ENCODE results near the gene BBOX1.

DNA sequence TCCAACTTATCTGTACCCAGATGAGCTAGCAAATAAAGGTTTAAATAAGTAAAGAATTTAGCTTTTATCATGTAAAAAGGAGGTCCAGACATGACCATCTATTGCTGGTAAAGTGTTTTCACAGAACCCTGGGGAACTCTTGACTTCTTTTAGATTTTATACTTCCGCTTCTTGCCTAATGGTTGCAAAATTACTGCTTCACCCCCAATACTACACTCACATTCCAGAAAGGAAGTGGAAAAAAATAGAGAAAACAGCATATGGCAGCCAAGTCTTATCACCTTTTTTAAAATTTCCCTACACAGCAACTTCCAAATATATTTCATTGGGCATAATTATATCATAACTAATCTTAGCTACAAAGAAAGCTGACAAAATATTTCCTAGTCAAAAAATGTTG, 12.1 kb downstream of the BBOX1 start:
- TF ChIP-seq GATA2 (IDR thresholded peaks at IDR 0.05; ENCODE audit: low read depth, low read length) (no peak), GATA3 (IDR thresholded peaks at IDR 0.05; ENCODE audit: low read depth, low read length) (no peak)
